K562 (cell line): ENCODE data around the gene SRF. TPM values are rescaled to one million over a fixed set of nuclear protein-coding genes. Genes with fewer than 3 reads are reported as not detected.

Source experiments
- BHLHE40 ChIP-seq: IDR thresholded peaks from 2 replicates; pipeline ENCODE4 v1.6.1; 2011; ENCODE audit warnings: low read length, improper control_type of control experiment
- CBX3 ChIP-seq, 2 experiments: IDR thresholded peaks; 1 replicate in 1 of 2; 2 replicates in 1 of 2; pipeline ENCODE4 v1.6.1; 2012; ENCODE audit warnings: inconsistent platforms in 2 of 2, low read length in 2 of 2, borderline replicate concordance in 1 of 2, control low read depth in 1 of 2
- CHD1 ChIP-seq: fragments of 200-600 bp; sonication (generic); IDR thresholded peaks from one replicate; pipeline ENCODE4 v1.6.1; 2012; ENCODE audit warnings: mild to moderate bottlenecking, moderate library complexity, low read length, inconsistent platforms
- EGR1 ChIP-seq: fragments of 450-650 bp; conservative IDR thresholded peaks from 2 replicates; pipeline ENCODE4 v1.6.1; 2017; ENCODE audit warnings: mild to moderate bottlenecking
- FOXP1 ChIP-seq: sonication (generic); formaldehyde crosslinking; IDR thresholded peaks from 2 replicates; pipeline ENCODE4 v1.8.0; 2022; ENCODE audit warnings: mild to moderate bottlenecking, missing genetic modification reagents
- KDM2B ChIP-seq: fragments of 250-450 bp; sonication (Bioruptor Pico); IDR thresholded peaks from 2 replicates; pipeline ENCODE4 v1.8.0; 2021; ENCODE audit warnings: mild to moderate bottlenecking, moderate library complexity
- MYC ChIP-seq, 2 experiments: fragments of 250-450 bp in 1 of 2; sonication (Bioruptor Pico) in 1 of 2; IDR thresholded peaks; 2 replicates each; pipeline versions ENCODE4 v1.5.1 to v1.6.1; 2012 to 2021; ENCODE audit warnings: low read depth in 2 of 2, borderline replicate concordance in 1 of 2, improper control_type of control experiment in 1 of 2, low read length in 1 of 2, mild to moderate bottlenecking in 1 of 2, moderate library complexity in 1 of 2
- NFE2 ChIP-seq: IDR thresholded peaks from 2 replicates; pipeline ENCODE4 v1.6.1; 2014; ENCODE audit warnings: antibody characterized with exemption, low read depth
- RAD51 ChIP-seq: fragments of 450-650 bp; IDR thresholded peaks from 2 replicates; pipeline ENCODE4 v1.7.1; 2016; ENCODE audit warnings: low read depth, mild to moderate bottlenecking, borderline replicate concordance
- RBFOX2 ChIP-seq: fragments of 200-400 bp; formaldehyde crosslinking; IDR thresholded peaks from 2 replicates; pipeline ENCODE4 v1.6.1; 2017; ENCODE audit warnings: low read depth, mild to moderate bottlenecking, low read length, moderate library complexity
- SOX6 ChIP-seq: fragments of 450-650 bp; IDR thresholded peaks from 2 replicates; pipeline ENCODE4 v1.6.1; 2014; ENCODE audit warnings: mild to moderate bottlenecking
- ZFP30 ChIP-seq: fragments of 250-450 bp; sonication (Bioruptor Pico); IDR thresholded peaks from 2 replicates; pipeline ENCODE4 v1.8.0; 2022; ENCODE audit warnings: moderate library complexity, mild to moderate bottlenecking, inconsistent platforms, borderline replicate concordance
- ZNF766 ChIP-seq: fragments of 200-800 bp; sonication (Bioruptor generic); conservative IDR thresholded peaks from 2 replicates; pipeline ENCODE4 v1.6.1; 2016; ENCODE audit warnings: missing genetic modification characterization, missing compliant biosample characterization
- ZNF79 ChIP-seq: fragments of 250-450 bp; sonication (Bioruptor Pico); IDR thresholded peaks from 2 replicates; pipeline ENCODE4 v1.4.0; 2020; ENCODE audit warnings: low read depth, mild to moderate bottlenecking, moderate library complexity
- polyA plus RNA-seq, 8 experiments: library from polyadenylated mRNA; depleted of rRNA in 4 of 8; stranded (reverse) in 5 of 8; unstranded in 3 of 8; fragments of >200 nt; fragmentation: Nextera tagmentation in 2 of 8; fragmentation: Illumina TruSeq in 1 of 8; extraction: Ambion mirVana in 2 of 8; extraction: Trizol in 1 of 8; gene quantifications; 2 replicates each; pipeline versions ENCODE4 v1.2.1 to v1.2.3, GENCODE V29; 2011 to 2014; ENCODE audit warnings: inconsistent platforms in 1 of 8, missing spikeins in 1 of 8
- total RNA-seq, 7 experiments: library from RNA; depleted of rRNA in 6 of 7; stranded (reverse); fragments of >200 nt in 6 of 7; fragmentation: Illumina TruSeq in 2 of 7; extraction: Trizol in 2 of 7; gene quantifications; 2 replicates each; pipeline versions ENCODE4 v1.2.1 to v1.2.3, GENCODE V29; 2011 to 2021; ENCODE audit warnings: low replicate concordance in 1 of 7
- TF ChIP-seq, protein P1 (sequence below): IDR thresholded peaks from 2 replicates; pipeline ENCODE4 v1.6.1; 2014; ENCODE audit warnings: antibody characterized with exemption
- TF ChIP-seq, protein P2 (sequence below): IDR thresholded peaks from 2 replicates; pipeline ENCODE4 v1.6.1; 2011; ENCODE audit warnings: borderline replicate concordance, low read depth, mild to moderate bottlenecking, moderate library complexity, low read length; ENCODE audit not compliant: insufficient read depth, poor library complexity, severe bottlenecking
- TF ChIP-seq, protein P3 (sequence below): sonication (generic); formaldehyde crosslinking; IDR thresholded peaks from 2 replicates; pipeline ENCODE4 v1.8.1; 2023; ENCODE audit warnings: mild to moderate bottlenecking, missing genetic modification reagents
- TF ChIP-seq, protein P4 (sequence below), 2 experiments: fragments of 450-650 bp in 1 of 2; sonication (generic) in 1 of 2; formaldehyde crosslinking; conservative IDR thresholded peaks; 2 replicates each; pipeline versions ENCODE4 v1.4.0 to v1.8.1; 2020 to 2022; ENCODE audit warnings: mild to moderate bottlenecking in 1 of 2, missing genetic modification reagents in 1 of 2
- TF ChIP-seq, protein P5 (sequence below): sonication (generic); formaldehyde crosslinking; IDR thresholded peaks from 2 replicates; pipeline ENCODE4 v1.9.0; 2022; ENCODE audit warnings: mild to moderate bottlenecking, missing genetic modification reagents

SRF gene
- total and polyA plus RNA-seq, 9 of the 15 experiments (the other 6 are each of a cell fraction or from before 2014, with no cell fraction given) = 2.5 to 37.0 (median 24.6) TPM

DNA sequence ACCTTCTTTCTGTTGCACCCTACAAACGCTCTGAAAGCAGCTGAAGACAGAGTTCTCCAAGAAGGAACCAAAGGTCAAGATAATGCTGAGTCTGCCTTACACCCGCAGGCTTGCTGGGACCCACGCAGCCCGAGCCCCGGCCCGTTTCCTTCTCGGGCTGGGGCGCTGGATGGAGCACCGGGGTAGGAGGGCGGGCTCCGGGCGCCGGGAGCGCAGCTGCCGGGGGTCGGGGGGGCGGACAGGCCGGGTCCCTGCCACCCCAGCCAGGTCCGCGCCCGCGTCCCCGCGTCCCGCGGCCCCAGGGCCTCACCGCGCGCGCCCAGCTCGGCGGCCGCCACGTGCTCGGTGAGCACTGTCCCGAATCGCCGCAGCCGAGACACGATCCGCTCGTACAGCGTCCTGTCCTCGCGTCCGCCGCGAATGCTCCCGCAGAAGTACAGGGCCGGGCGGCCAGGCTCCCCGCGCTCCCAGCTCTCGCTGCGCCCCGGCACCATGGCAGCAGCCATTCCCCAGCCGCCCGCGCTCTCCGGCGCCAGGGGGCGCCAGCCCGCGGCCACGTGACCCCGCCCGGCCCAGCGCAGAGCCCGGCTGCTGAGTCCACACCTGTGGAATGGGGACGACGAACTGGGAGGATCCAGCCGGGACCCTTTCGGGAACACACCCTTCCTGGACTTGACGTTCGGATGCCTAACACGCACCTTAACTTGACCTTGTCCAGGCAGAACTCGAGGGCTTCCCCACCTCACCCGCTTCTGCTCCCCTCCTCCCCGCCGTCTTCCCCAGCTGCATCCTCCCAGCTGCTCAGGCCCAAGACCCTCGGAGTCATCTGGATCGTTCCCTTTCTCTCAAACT is 58.1 kb downstream of the SRF start, which contains the start of gene DNPH1 (continued):
- peak; percentile 93 for TF ChIP-seq FOXP1
- peak; percentile 74 for TF ChIP-seq SOX6
- TF ChIP-seq RBFOX2 = peak; percentile 95
- peak in 1 of 2 experiments; percentile 30; a peak in 1 of 3 replicates for TF ChIP-seq CBX3 (IDR thresholded peaks at IDR 0.05; ENCODE audit: borderline replicate concordance in 1 of 2, low read length in 2 of 2)
- TF ChIP-seq, protein P1, sequence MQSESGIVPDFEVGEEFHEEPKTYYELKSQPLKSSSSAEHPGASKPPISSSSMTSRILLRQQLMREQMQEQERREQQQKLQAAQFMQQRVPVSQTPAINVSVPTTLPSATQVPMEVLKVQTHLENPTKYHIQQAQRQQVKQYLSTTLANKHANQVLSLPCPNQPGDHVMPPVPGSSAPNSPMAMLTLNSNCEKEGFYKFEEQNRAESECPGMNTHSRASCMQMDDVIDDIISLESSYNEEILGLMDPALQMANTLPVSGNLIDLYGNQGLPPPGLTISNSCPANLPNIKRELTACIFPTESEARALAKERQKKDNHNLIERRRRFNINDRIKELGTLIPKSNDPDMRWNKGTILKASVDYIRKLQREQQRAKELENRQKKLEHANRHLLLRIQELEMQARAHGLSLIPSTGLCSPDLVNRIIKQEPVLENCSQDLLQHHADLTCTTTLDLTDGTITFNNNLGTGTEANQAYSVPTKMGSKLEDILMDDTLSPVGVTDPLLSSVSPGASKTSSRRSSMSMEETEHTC = peak; percentile 95
- TF ChIP-seq, protein P2, sequence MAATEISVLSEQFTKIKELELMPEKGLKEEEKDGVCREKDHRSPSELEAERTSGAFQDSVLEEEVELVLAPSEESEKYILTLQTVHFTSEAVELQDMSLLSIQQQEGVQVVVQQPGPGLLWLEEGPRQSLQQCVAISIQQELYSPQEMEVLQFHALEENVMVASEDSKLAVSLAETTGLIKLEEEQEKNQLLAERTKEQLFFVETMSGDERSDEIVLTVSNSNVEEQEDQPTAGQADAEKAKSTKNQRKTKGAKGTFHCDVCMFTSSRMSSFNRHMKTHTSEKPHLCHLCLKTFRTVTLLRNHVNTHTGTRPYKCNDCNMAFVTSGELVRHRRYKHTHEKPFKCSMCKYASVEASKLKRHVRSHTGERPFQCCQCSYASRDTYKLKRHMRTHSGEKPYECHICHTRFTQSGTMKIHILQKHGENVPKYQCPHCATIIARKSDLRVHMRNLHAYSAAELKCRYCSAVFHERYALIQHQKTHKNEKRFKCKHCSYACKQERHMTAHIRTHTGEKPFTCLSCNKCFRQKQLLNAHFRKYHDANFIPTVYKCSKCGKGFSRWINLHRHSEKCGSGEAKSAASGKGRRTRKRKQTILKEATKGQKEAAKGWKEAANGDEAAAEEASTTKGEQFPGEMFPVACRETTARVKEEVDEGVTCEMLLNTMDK = peak; percentile 100
- TF ChIP-seq KDM2B = peak; percentile 96; the same call in 1 of the 2 replicates
- TF ChIP-seq ZNF766 = peak; percentile 58; the same call in 1 of the 2 replicates
- TF ChIP-seq BHLHE40 = peak; percentile 95
- TF ChIP-seq, protein P3, sequence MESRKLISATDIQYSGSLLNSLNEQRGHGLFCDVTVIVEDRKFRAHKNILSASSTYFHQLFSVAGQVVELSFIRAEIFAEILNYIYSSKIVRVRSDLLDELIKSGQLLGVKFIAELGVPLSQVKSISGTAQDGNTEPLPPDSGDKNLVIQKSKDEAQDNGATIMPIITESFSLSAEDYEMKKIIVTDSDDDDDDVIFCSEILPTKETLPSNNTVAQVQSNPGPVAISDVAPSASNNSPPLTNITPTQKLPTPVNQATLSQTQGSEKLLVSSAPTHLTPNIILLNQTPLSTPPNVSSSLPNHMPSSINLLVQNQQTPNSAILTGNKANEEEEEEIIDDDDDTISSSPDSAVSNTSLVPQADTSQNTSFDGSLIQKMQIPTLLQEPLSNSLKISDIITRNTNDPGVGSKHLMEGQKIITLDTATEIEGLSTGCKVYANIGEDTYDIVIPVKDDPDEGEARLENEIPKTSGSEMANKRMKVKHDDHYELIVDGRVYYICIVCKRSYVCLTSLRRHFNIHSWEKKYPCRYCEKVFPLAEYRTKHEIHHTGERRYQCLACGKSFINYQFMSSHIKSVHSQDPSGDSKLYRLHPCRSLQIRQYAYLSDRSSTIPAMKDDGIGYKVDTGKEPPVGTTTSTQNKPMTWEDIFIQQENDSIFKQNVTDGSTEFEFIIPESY = peak; percentile 90
- peak; percentile 97 for TF ChIP-seq MYC (IDR thresholded peaks at IDR 0.05; ENCODE audit: low read depth, low read length)
- TF ChIP-seq MYC (CRISPR knock-in tag; IDR thresholded peaks at IDR 0.05; ENCODE audit: borderline replicate concordance, low read depth) = no peak
- TF ChIP-seq, protein P4, sequence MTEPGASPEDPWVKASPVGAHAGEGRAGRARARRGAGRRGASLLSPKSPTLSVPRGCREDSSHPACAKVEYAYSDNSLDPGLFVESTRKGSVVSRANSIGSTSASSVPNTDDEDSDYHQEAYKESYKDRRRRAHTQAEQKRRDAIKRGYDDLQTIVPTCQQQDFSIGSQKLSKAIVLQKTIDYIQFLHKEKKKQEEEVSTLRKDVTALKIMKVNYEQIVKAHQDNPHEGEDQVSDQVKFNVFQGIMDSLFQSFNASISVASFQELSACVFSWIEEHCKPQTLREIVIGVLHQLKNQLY (CRISPR knock-in tag; conservative IDR thresholded peaks at IDR 0.05) = peak in 1 of 2 experiments; percentile 96; a peak in 2 of 4 replicates
- peak; percentile 78 for TF ChIP-seq CHD1
- TF ChIP-seq EGR1 = 0 out of 2 replicates have a peak, but pooled peaks have one; percentile 5
- TF ChIP-seq ZNF79 = no peak
- no peak for TF ChIP-seq ZFP30 (CRISPR knock-in tag)
- TF ChIP-seq, protein P5, sequence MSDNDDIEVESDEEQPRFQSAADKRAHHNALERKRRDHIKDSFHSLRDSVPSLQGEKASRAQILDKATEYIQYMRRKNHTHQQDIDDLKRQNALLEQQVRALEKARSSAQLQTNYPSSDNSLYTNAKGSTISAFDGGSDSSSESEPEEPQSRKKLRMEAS (CRISPR knock-in tag) = peak; percentile 91
- peak; percentile 33; the same call in 1 of the 2 replicates for TF ChIP-seq NFE2
- TF ChIP-seq RAD51 = peak; percentile 82
